ACHN (cell line): ENCODE measurements around the gene CTNNA3.

Source experiments
- DNase-seq: peaks from one replicate; pipeline ENCODE4 v3.0.0-alpha.2; 2015
- in situ Hi-C: cut with HindIII; loops from 2 replicates; pipeline ENCODE4 v1.10.0; 2017; ENCODE audit warnings: low sequenced_read_pairs, low pct_ligation_motif_present, low pct_unique_long_range_greater_than_20kb

Gene CTNNA3

DNA sequence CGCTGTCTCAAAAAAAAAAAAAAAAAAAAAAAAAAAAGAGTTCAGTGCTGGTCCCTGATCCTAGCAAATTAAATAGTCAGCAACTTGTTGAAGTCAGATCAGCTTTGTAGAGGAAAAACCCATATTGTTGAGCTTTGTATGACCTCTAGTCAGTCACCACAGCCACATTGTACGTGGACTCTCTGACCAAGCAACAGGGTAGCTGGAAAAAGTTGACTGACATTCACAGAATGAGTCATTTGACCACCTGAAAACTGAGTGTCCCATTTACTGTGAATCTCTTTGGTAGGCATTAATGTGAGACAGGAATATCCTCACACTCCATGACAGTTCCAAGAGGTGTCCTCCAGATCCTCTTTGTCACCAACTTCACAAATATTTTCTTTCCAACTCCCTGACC lies 399.1 kb downstream of the CTNNA3 start:
- in situ Hi-C loops, result no loop called here
- no peak for DNase-seq

DNA sequence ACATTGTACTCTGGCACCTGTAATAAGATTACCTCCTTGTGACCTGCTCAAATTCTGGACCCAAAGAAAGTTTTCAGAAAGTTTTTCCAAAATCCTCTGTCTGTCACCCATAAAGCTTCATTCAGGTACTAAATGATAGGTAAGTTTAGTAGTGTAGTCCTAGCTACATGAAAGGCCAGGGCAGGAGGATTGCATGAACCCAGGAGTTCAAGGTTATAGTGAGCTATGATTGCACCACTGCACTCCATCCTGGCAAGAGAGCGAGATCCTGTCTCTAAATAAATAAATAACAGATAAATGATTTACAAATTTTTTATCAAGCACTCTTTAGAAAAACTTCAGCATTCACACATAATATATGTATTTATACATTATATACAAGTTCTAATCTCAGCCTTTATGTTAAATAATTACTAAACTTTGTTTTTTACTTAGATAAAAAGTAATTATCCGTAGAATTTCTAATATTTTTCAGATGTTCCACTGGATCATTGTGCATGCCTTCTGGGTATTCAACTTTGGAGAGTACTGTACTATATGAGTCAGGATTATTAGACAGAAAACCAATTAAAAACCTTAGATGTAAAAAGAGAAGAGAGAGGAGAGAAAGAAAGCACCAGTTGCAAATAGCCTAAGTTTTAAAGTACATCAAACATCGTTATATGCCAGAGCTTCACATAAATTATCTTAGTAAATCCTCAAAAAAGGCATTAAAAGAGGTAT lies 407.1 kb downstream of the CTNNA3 start:
- in situ Hi-C loops, result no loop called here
- DNase-seq, result no peak

DNA sequence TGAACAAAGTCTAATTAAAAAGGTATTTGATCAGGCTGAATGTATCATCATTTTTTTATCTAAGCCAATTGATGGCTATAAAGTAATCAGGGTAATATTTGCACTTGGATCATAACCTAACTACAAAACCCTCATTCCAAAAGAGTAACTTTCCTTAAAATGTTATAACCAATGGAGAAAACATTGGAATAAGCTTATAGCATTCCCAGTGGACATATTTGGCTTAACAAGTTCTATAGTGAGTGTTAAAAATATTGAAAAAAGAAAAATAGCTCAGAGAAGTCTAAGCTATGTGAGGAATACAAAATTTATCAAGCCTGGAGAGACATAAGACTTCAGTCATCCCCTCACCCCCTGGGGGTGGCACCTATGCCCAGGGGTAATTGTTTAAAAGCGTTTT lies 411.4 kb downstream of the CTNNA3 start:
- no peak for DNase-seq
- in situ Hi-C loops, result no loop called here

DNA sequence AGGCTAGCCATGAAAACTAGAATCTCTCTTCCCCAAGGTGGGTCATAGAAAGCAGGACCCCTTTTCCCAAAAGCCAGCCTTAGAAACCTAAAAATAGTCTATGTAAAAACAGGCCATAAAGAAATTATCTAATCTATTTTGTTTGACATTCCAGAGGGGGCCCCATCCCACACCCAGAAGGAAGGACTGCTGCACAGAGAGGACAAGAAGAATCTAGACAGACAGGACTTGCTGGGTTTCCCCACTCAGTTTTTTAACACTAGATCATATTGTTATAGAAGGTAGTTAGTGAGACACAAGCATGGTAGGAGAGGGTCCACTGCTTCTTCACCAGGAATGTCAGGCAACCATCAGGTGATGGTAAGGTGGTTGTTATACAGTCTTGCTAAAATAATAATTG lies 413.1 kb downstream of the CTNNA3 start:
- no peak for DNase-seq
- in situ Hi-C loops, result no loop called here

DNA sequence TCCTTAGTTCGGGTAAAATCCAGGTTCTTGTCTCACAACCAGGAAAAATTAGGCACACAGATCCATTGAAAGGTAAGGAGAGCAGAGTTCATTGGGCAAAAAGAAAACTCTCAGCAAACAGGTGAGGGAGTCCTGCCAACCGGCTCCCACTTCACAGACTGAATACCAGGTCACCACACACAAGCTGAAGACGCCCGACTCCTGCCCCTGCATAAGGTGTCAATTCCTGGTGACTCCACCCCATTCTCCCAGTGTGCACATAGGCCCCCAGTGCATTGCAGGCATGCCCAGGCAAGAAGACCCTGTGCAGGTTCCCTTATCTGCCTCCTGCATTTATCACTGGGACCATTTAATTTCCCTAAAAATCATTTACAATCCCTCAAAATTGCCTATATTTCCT lies 415.6 kb downstream of the CTNNA3 start:
- no peak for DNase-seq
- in situ Hi-C loops, result no loop called here

DNA sequence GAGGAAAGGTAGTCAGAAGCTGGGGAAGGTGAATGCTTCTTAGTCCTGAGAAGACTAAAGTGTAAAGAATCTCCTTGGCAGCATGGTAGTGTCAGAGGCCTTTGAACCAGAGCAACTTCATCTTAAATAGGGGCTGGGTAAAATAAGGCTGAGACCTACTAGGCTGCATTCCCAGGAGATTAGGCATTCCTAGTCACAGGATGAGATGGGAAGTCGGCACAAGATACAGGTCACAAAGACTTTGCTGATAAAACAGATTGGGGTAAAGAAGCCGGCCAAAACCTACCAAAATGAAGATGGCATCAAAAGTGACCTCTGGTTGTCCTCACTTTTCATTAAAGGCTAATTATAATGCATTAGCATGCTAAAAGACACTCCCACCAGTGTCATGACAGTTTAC lies 418.6 kb downstream of the CTNNA3 start:
- in situ Hi-C loops, result no loop called here
- DNase-seq, result no peak

DNA sequence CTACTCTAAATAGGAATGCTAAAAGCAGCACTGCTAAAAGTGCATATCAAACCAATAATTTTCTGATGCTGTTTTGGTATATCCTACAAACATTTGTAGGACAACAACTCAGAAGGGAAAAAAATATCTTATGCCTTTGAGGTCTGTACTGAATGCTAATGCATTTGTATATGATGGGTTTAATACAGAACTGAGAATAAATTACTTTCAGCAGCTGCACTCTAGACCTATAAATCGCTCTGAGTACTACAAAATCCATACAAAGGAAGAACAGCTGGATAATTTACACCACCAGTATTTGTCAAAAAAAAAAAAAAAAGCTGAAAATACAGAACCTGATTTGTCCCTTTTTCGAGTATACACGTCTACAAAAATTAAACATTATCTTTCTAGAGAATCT lies 426.2 kb downstream of the CTNNA3 start:
- no peak for DNase-seq
- in situ Hi-C loops, result no loop called here

DNA sequence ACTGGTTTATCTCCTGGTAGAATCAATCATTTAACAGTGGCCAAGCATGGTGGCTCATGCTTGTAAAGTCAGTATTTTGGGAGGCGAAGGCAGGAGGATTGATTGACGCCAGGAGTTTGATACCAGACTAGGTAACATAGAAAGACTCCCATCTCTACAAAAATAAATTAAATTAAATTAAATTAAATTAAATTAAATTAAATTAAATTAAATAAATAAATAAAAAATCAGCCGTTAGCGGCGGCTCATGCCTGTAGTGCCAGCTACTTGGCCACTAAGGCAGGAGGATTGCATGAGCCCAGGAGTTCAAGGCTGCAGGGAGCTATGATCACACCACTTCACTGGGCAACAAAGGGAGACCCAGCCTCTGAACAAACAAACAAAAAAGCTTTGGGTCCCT lies 427.8 kb downstream of the CTNNA3 start:
- no peak for DNase-seq
- in situ Hi-C loops, result no loop called here

DNA sequence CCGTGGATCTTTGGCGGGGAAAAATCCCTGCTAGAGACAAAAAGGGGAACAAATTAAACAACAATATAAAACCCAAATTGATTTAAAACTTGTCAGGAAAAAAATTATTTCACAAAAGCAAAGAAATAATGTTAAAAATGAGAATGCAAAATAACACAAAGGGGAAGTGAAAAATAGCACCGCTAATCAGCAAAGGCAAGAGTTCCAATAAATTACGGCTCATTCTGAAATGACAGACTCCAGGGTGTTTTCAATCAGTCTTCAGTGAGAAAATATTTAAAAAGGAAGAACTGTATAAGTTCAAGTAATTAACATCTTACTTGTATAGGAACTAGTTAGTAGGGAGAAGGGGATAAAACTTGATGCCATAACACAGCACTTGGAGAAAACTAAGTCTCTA lies 433.3 kb downstream of the CTNNA3 start:
- no peak for DNase-seq
- in situ Hi-C loops, result no loop called here

DNA sequence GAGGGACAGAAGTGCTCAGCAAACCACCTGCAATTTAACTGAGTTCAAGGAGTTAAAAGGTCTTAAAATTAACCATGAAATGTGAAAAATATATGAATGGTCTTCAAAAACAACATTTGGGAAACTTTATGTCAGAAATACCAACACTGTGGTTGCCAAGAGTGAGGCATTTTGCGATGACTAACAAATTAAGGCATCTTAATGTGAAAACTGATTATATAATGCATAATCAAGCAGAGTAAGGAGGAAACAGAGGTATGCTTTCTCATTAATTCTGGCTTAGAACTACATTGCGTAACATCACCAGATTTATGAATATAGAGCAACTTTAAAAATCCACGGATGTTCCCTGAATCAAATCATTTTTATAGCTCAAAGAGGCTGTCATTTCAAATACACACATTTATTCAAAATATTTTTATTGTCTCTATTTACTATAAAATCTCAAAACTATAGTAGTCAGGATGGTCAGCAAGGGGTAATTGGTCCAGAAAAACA lies 434.6 kb downstream of the CTNNA3 start:
- in situ Hi-C loops, result no loop called here
- DNase-seq, result no peak

DNA sequence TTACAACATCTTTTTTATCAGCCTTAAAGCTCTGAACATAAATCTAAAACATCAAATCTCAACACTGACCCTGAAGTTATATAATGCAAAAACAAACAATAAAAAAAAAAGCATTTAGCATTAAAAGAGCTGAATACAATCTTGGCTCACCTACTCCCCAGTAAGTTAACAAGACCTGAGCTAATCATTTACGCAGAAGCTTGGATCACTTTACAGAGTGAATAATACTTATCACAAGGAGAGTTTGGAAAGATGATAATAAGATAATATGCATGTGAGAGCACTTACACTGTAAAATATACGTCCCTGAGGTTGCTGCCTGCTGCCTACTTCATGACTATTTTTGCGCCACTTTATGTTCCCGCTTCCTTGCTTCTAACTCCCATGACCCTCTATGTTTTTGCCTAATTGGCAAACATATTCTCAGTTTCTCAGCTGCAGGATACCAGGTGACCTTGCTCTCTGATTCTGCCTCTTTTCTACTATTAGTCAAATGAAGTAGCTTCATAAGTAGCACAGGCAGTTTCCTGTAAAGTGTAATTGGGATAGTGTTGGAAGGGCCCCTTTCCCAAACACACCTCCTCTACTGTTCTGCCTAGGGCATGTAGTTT lies 436.6 kb downstream of the CTNNA3 start:
- in situ Hi-C loops, result no loop called here
- no peak for DNase-seq

DNA sequence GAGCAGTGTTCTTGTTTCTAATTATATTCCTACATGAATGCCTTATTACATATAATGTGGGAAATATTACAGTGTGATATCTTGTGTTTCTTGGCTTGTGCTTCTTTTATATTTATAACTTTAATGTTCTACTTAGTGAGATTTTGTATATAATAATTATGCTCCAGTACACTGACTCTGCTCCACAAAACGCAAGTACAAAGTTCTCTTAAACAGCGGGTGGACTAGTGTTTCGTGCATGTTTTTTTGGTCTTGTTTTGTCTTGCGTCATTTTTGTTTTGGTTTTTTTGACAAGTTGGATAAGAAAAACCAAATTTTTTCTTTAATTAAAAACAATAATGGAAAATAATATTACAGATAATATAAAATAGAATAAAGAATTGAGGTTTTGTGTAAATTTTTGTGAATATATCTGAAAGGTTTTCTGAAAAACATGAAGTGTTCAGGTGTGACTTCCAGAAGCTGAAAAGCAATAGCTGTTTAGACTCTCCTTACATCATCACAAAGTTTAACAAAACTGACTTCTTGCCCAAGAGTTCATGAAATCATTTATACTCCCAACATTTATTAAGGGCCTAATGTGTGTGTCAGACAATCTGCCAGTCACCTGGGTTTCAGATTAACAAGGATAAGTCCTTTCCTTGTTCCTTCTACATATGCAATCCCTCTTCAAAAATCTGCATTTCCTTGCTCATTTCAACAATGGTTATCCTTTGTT lies 438.4 kb downstream of the CTNNA3 start:
- DNase-seq, result no peak
- in situ Hi-C loops, result no loop called here

DNA sequence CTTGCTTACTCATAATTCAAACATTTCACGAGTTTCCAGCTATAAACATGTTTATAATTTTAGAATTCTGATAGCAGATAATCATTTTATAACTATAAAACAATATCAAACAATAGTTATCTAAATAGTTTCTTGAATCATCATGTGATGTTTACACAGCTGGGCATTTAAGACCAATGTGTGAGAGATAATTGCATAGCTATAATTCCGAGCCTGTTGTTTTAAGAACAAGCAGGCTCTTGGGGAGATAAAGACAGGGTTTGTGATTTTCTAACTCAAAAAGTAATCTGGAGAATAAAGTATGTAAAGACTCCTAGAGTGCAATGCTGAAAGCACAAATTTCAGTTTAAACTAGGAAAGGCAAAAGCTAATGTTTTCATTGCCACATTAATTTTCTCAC lies 439.0 kb downstream of the CTNNA3 start:
- DNase-seq, result no peak
- in situ Hi-C loops, result no loop called here

DNA sequence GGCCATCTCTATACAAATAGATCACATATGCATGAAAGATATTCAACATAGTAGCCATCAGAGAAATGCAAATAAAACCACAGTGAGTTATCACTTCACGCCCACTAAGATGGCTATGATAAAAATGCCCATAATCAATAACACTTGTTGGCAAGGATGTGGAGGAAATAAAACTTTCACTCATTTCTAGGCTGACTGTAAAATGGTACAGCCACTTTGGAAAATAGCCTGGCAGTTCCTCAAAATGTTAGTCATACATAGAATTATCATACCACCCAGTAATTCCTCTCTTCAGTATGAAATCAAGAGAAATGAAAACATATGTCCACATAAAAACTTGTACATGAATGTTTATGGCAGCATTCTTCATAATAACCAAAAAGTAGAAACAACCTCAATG lies 445.3 kb downstream of the CTNNA3 start:
- in situ Hi-C loops, result no loop called here

DNA sequence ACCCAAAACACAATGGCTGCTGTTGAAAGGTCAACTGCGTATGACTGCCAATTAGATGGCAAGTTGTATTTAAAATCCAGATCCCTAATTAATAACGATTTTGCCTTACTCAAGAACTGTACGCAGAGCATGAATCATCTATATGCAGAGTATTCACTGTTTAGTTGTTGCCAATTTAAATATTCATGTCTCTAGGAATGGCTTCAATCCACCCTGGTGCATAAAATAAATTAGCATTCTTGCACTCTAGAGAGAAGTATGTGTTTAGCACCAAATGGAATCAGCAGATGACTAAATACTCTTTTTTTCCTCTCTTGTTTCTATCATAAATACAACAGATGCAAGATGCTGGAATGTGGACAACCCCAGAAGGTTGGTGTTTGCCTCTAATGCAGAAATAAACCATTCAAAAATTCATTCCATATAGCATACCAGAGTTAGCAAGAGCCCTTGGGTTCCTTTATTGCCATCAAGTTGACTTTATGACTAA lies 449.9 kb downstream of the CTNNA3 start:
- no peak for DNase-seq
- in situ Hi-C loops, result no loop called here

More for the DNA sequence above, 445.3 kb downstream of the CTNNA3 start:
- DNase-seq, result no peak

DNA sequence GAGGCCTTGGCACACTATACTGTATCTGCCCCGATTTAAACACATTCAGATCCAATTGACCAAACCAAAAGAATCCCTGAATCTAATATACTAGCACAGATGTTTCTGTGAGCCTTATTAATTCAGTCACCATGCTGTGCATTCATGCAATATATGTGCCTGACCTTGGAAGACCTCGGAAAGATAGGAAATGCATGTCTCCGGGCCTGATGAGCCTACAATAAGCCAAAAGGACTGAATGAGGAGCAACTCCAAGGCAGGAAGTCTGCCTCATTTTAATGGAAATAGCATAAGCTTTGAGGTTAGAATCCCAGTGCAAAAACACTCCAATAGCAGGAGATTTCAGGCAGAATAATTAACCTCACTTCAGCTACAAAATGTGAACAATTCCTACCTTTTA lies 453.5 kb downstream of the CTNNA3 start:
- no peak for DNase-seq
- in situ Hi-C loops, result no loop called here

DNA sequence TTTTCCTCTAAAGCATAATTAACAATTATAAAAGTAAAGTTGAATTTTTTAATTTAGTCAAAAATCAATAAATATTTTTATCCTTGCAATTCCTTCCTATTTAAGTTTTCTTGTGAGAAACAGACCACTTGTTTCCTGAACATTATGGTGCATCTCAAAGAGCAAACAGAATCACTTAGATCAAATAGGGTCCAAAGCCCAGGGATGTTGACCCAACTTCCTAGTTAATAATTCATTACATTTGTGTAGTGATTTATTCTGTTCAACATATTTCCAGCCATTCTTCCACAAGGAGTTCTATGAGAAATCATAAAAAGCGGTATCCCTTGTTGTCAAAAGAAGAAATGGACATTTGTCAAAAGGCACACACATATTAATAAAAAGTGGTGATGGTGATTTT lies 454.5 kb downstream of the CTNNA3 start:
- in situ Hi-C loops, result no loop called here
- DNase-seq, result no peak

DNA sequence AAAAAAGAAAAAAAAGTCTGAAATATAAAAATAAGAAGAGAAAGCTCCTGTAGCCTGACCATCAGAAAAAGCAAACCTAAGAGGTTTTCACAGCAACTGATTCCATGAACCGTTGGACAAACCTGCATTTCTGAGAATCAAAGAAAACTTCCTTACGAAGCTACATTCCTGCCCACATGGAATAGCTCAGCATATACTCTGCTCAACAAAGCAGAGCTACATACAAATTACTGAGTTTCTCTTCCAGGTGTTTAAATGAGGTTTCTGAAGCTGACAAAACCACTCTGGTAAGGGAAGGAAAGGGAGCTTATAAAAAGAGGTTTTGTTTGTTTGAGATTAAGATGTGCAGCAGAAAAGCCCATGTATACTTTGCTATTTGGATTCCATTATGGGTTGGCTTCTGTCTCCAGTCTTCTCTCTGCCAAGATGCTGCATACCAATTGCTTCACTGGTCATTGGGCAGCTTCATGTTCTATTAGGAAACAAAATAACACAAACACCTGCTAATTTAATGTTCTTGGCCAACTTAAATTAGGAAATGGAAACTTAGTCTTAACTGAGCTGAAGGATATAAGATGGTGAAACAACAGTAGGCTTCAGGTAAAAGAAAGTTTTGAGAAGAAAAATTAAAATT lies 456.0 kb downstream of the CTNNA3 start:
- no peak for DNase-seq
- in situ Hi-C loops, result no loop called here
